BE2C (cell line): ENCODE data around the gene MAT2B.

Experiments
- DNase-seq: peaks from one replicate; pipeline ENCODE4 v3.0.0-alpha.2; 2020
- H3K27me3 ChIP-seq: fragments of 250-450 bp; sonication (Bioruptor Pico); 2 replicates; pipeline ENCODE4 v1.5.1; 2020; ENCODE audit warnings: mild to moderate bottlenecking
- H3K36me3 ChIP-seq: fragments of 250-450 bp; sonication (Bioruptor Pico); 2 replicates; pipeline ENCODE4 v1.5.1; 2020; ENCODE audit warnings: mild to moderate bottlenecking
- H3K4me1 ChIP-seq: fragments of 250-450 bp; sonication (Bioruptor Pico); 2 replicates; pipeline ENCODE4 v1.5.1; 2020
- H3K4me3 ChIP-seq: 2 replicates; pipeline ENCODE4 v1.5.1; 2011; ENCODE audit warnings: low read depth, low read length
- H3K9me3 ChIP-seq: fragments of 250-450 bp; sonication (Bioruptor Pico); 2 replicates; pipeline ENCODE4 v1.5.1; 2020
- TF ChIP-seq, protein P1 (sequence below): IDR thresholded peaks from 2 replicates; pipeline ENCODE4 v1.5.1; 2012; ENCODE audit warnings: mild to moderate bottlenecking, low read depth, low read length

Gene MAT2B

DNA sequence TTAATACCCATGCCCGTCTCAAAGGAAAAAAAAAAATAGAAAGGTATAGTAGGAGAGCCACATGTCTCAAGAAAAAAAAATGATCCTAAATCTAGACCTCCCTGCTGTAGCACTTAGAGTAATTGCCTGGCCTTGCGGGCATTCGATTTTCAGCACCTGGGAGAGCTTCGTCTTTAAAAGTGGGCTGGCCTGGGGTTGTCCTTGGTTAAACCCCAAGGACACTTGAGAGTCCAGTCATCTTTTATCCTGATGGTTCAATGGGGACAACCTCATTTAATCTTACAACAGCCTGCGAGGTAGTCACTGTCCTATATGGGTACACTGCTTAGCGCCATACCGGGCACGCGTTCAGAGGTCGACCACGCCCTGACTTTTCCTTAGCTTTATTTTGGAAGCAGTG is 60.1 kb downstream of the MAT2B start:
- DNase-seq, result no peak

DNA sequence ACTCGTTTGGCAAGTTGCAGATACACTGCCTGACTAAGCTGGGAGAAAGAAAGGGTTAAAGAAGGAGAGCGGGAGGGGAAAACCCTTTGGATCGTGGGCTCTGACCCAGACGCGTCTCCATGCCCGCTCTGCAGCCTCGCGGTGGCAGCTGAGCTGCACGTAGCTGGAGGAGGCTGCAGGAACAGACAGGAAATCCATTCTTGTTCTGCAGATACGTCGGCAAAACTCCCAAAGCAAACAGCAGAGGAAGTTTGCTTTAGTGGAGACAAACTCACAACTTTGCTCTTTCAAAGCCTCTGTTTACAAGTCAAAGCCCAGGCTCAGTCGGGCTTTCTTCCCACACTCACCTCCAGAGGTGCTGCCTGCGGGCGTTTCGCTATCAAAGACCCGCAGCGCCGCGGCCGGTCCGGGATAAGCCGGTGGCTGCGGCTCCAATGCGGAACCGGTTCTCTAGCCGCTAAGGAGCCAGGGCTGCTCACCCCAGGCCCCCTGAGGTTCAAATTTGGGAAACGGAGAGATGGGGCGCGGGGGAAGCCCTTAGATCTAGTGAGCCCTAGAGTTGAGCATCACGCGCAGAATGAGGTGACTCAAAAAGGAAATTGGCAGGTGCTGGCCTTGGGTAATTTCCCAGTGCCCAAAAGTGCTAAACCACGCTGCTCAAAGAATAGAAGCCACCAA is 60.7 kb downstream of the MAT2B start:
- no peaks in the 10 kb centered on the region for H3K36me3 ChIP-seq
- H3K27me3 ChIP-seq, result no peaks in the 10 kb centered on the region
- H3K4me3 ChIP-seq, result no peak overlapping the region
- no peaks in the 10 kb centered on the region for H3K9me3 ChIP-seq
- peaks cover 5% of the 10 kb centered on the region for H3K4me1 ChIP-seq
- DNase-seq, result no peak
- TF ChIP-seq, protein P1, sequence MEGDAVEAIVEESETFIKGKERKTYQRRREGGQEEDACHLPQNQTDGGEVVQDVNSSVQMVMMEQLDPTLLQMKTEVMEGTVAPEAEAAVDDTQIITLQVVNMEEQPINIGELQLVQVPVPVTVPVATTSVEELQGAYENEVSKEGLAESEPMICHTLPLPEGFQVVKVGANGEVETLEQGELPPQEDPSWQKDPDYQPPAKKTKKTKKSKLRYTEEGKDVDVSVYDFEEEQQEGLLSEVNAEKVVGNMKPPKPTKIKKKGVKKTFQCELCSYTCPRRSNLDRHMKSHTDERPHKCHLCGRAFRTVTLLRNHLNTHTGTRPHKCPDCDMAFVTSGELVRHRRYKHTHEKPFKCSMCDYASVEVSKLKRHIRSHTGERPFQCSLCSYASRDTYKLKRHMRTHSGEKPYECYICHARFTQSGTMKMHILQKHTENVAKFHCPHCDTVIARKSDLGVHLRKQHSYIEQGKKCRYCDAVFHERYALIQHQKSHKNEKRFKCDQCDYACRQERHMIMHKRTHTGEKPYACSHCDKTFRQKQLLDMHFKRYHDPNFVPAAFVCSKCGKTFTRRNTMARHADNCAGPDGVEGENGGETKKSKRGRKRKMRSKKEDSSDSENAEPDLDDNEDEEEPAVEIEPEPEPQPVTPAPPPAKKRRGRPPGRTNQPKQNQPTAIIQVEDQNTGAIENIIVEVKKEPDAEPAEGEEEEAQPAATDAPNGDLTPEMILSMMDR, result no peak

More for the DNA sequence above, 60.1 kb downstream of the MAT2B start:
- H3K4me3 ChIP-seq, result no peak overlapping the region
- no peaks in the 10 kb centered on the region for H3K27me3 ChIP-seq
- TF ChIP-seq, protein P1, result no peak
- H3K4me1 ChIP-seq, result peaks cover 5% of the 10 kb centered on the region
- H3K36me3 ChIP-seq, result no peaks in the 10 kb centered on the region
- no peaks in the 10 kb centered on the region for H3K9me3 ChIP-seq

GRCh38 chr5:163566678-163567077 is 61.3 kb downstream of the MAT2B start:
- no peaks in the 10 kb centered on the region for H3K36me3 ChIP-seq
- peaks cover 5% of the 10 kb centered on the region for H3K4me1 ChIP-seq
- no peak overlapping the region for H3K4me3 ChIP-seq
- peak; percentile 22 for DNase-seq
- TF ChIP-seq, protein P1, result no peak
- H3K27me3 ChIP-seq, result no peaks in the 10 kb centered on the region
- no peaks in the 10 kb centered on the region for H3K9me3 ChIP-seq

DNA sequence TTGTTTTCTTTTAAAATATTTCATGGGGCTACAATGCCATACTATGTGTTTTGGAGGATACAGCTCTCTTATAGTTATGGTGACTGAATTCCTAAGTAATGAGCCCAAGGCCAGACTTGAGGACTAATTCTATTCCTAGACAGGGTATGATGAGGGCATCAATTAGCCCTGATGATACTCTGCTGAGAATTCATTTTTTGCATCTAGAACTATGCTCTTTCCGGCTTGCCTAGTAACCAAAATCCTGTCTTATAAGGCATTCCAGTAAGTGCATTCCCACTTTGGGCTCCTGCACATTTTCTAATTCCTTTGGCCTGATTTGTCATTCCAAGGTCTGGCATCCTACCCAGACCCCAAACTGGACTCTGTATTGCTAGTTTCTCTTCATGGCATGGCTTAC is 62.4 kb downstream of the MAT2B start:
- Histone ChIP-seq H3K9me3 (no peaks in the 10 kb centered on the region), H3K4me3 (no peak overlapping the region), H3K4me1 (peaks cover 5% of the 10 kb centered on the region), H3K36me3 (no peaks in the 10 kb centered on the region), H3K27me3 (no peaks in the 10 kb centered on the region)
- TF ChIP-seq, protein P1, result no peak
- DNase-seq, result no peak
